ENCODE results near the gene FBXL7. TPM values are rescaled to one million over a fixed set of nuclear protein-coding genes. Genes with fewer than 3 reads are reported as not detected.

Gene FBXL7
- total and polyA plus RNA-seq, 2 of the 8 experiments (the other 6 are each of a cell fraction or from before 2014, with no cell fraction given) = 17.7 to 17.8 TPM

DNA sequence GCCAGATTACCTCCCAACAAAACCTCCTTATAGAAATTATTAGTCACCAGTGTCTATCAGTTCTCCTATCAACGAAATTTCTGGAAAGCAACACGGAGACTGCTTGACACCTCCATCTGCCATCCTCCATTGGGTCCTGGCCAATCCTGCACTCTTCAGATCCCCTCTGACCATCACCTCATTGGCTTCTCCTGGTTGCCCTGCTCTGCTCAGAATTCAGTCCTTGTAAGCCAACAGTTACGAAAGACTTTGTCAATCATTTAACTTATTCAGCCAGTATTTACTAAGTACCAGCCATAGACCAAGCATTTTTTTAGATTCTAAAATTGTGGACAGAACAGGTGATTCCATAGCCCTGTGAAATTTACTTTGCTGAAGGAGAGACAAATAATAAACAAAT lies 451.1 kb downstream of the FBXL7 start:
- CTCF ChIA-PET (ENCODE audit: partially characterized antibody) = no interaction called here
- no peaks in the 10 kb centered on the region for H3K79me2 ChIP-seq (ENCODE audit: control insufficient read depth in 1 of 2, insufficient read depth in 2 of 2, low read length in 2 of 2)
- TF ChIP-seq, protein P1, sequence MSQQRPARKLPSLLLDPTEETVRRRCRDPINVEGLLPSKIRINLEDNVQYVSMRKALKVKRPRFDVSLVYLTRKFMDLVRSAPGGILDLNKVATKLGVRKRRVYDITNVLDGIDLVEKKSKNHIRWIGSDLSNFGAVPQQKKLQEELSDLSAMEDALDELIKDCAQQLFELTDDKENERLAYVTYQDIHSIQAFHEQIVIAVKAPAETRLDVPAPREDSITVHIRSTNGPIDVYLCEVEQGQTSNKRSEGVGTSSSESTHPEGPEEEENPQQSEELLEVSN (IDR thresholded peaks at IDR 0.05) = no peak
- TF ChIP-seq ASH2L (IDR thresholded peaks at IDR 0.05; ENCODE audit: low read length) = no peak
- no peak for TF ChIP-seq POLR2AphosphoS5 (IDR thresholded peaks at IDR 0.05; ENCODE audit: low read depth, low read length)
- TF ChIP-seq, protein P2, sequence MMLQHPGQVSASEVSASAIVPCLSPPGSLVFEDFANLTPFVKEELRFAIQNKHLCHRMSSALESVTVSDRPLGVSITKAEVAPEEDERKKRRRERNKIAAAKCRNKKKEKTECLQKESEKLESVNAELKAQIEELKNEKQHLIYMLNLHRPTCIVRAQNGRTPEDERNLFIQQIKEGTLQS (IDR thresholded peaks at IDR 0.05; ENCODE audit: insufficient read depth, low read depth, low read length) = no peak
- no peak for TF ChIP-seq JUN (IDR thresholded peaks at IDR 0.05; ENCODE audit: low read depth, low read length)
- TF ChIP-seq, protein P3, sequence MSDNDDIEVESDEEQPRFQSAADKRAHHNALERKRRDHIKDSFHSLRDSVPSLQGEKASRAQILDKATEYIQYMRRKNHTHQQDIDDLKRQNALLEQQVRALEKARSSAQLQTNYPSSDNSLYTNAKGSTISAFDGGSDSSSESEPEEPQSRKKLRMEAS (IDR thresholded peaks at IDR 0.05) = no peak
- no peak for TF ChIP-seq ZNF274 (IDR thresholded peaks at IDR 0.05; ENCODE audit: borderline replicate concordance, extremely low read depth, low read length)
- TF ChIP-seq SIX5 (IDR thresholded peaks at IDR 0.05; ENCODE audit: low read depth, low read length) = no peak
- TF ChIP-seq RFX5 (IDR thresholded peaks at IDR 0.05; ENCODE audit: borderline replicate concordance, low read depth, low read length) = no peak
- no peak for TF ChIP-seq BRCA1 (IDR thresholded peaks at IDR 0.05; ENCODE audit: low read depth, low read length)
- TF ChIP-seq RXRA (IDR thresholded peaks at IDR 0.05; ENCODE audit: insufficient read depth, low read depth, low read length) = no peak
- TF ChIP-seq EZH2 (IDR thresholded peaks at IDR 0.05; ENCODE audit: low read depth, low read length, severe bottlenecking) = no peak
- no peak for TF ChIP-seq SP2 (IDR thresholded peaks at IDR 0.05; ENCODE audit: low read length)
- TF ChIP-seq TAF7 (optimal IDR thresholded peaks at IDR 0.05; ENCODE audit: borderline replicate concordance, low read depth, low read length) = no peak

More for the DNA sequence above, 451.1 kb downstream of the FBXL7 start:
- Histone ChIP-seq H3K9me3 (ENCODE audit: insufficient read depth in 2 of 2, low read depth in 1 of 2, low read length in 1 of 2) (no peaks in the 10 kb centered on the region), H3K4me3 (ENCODE audit: extremely low read depth in 1 of 4, insufficient read depth in 2 of 4, low read depth in 3 of 4, low read length in 4 of 4) (no peak overlapping the region), H4K20me1 (replicated peaks in 1 of 2; ENCODE audit: control insufficient read depth in 1 of 2, insufficient read depth in 2 of 2, low read length in 2 of 2) (no peaks in the 10 kb centered on the region), H4K5ac (ENCODE audit: insufficient read length, low read depth, low read length) (no peak overlapping the region), H3K79me1 (ENCODE audit: low read depth, low read length) (no peaks in the 10 kb centered on the region), H3K9ac (replicated peaks in 1 of 4; ENCODE audit: extremely low read depth in 1 of 4, low read depth in 3 of 4, low read length in 3 of 4) (no peak overlapping the region), H3K27me3 (replicated peaks in 1 of 4; ENCODE audit: control insufficient read depth in 3 of 4, extremely low read depth in 1 of 4, insufficient read depth in 3 of 4, low read length in 3 of 4) (no peaks in the 10 kb centered on the region), H2BK20ac (ENCODE audit: low read length) (no peak overlapping the region), H2AFZ (ENCODE audit: low read length) (no peak overlapping the region), H3K18ac (ENCODE audit: extremely low read depth, low read length) (no peak overlapping the region), H3K23ac (ENCODE audit: insufficient read length) (no peak overlapping the region), H2AK5ac (ENCODE audit: low read depth, low read length) (no peak overlapping the region), H3K56ac (replicated peaks; ENCODE audit: insufficient read length, low read depth, low read length) (no peak overlapping the region), H3K4ac (replicated peaks; ENCODE audit: insufficient read length, low read depth, low read length) (no peak overlapping the region), H3K4me1 (replicated peaks in 1 of 4; ENCODE audit: control insufficient read depth in 3 of 4, insufficient read depth in 4 of 4, low read length in 3 of 4) (no peaks in the 10 kb centered on the region), H4K8ac (ENCODE audit: extremely low read depth, insufficient read depth, low read length) (no peak overlapping the region), H2BK5ac (ENCODE audit: low read depth, low read length) (no peak overlapping the region), H2BK120ac (replicated peaks; ENCODE audit: low read depth, low read length) (no peak overlapping the region), H3K23me2 (ENCODE audit: low read depth, low read length) (no peaks in the 10 kb centered on the region; the same call in 1 of the 2 replicates), H3K14ac (ENCODE audit: insufficient read length) (no peak overlapping the region), H2BK15ac (ENCODE audit: low read length) (no peak overlapping the region), H3K27ac (ENCODE audit: low read depth, low read length) (no peak overlapping the region), H4K91ac (replicated peaks; ENCODE audit: insufficient read length, low read length) (no peak overlapping the region), H3K36me3 (ENCODE audit: control insufficient read depth in 2 of 4, insufficient read depth in 4 of 4, low read length in 3 of 4) (no peaks in the 10 kb centered on the region), H2BK12ac (ENCODE audit: low read depth, low read length) (no peak overlapping the region), H3K4me2 (ENCODE audit: insufficient read depth in 1 of 2, low read depth in 2 of 2, low read length in 2 of 2) (no peak overlapping the region)
- no peak for DNase-seq (ENCODE audit: low read depth in 1 of 2, low spot score in 2 of 2)
- POLR2A ChIA-PET (ENCODE audit: partially characterized antibody) = no interaction called here
- no peak for FAIRE-seq
- 89% methylated on average over 3 of the region's 3 CpGs; no CpG with 5 or more reads in 1 of the 2 experiments for WGBS, 2 experiments (ENCODE audit: extremely low coverage in 1 of 2, insufficient coverage in 1 of 2, insufficient read length in 1 of 2, insufficient replicate concordance in 2 of 2, low coverage in 1 of 2, low lambda C conversion rate in 2 of 2, missing lambda C conversion rate in 1 of 2)

All from H1 (cell line).